ENCODE data around the gene LIN37.
"Not testable (repeated sequence)": the region's sequence is repeated elsewhere in the genome, so short reads cannot be mapped to it uniquely, and the experiment has no call there.

LIN37 gene

GRCh38 chr19:35754370-35755130 is 6.2 kb downstream of the LIN37 start:
- no peak for DNase-seq

GRCh38 chr19:35755131-35755549 is 6.8 kb downstream of the LIN37 start:
- DNase-seq, result no peak

GRCh38 chr19:35755550-35756376 is 7.4 kb downstream of the LIN37 start:
- DNase-seq, result peak; percentile 73

GRCh38 chr19:35756377-35757230 is 8.2 kb downstream of the LIN37 start, which contains the start of gene HSPB6:
TSS of gene HSPB6 (minus strand) at chr19:35757029. CDS start at chr19:35757008, 21 bp downstream.
- no peak for DNase-seq

GRCh38 chr19:35757231-35757748 is 8.9 kb downstream of the LIN37 start:
- no peak for DNase-seq

GRCh38 chr19:35757749-35758608 is 9.6 kb downstream of the LIN37 start, which contains the start of gene PROSER3:
TSS of gene PROSER3 (plus strand) at chr19:35758176. CDS start at chr19:35758216, 40 bp downstream.
- DNase-seq, result peak; percentile 100

GRCh38 chr19:35759697-35760096 is 11.3 kb downstream of the LIN37 start:
- no peak for DNase-seq

GRCh38 chr19:35760711-35761349 is 12.5 kb downstream of the LIN37 start:
- DNase-seq, result no peak

- DNase-seq, result no peak
Observed at GRCh38 chr19:35764432-35765315, 16.3 kb downstream of the LIN37 start.

- DNase-seq, result no peak
Observed at GRCh38 chr19:35766571-35767104, 18.3 kb downstream of the LIN37 start.

- no peak for DNase-seq
Observed at GRCh38 chr19:35767288-35768081, 19.1 kb downstream of the LIN37 start.

- DNase-seq, result no peak
Observed at GRCh38 chr19:35768082-35768421, 19.7 kb downstream of the LIN37 start.

GRCh38 chr19:35772362-35772761 is 24.0 kb downstream of the LIN37 start:
- not testable (repeated sequence) for DNase-seq

GRCh38 chr19:35773020-35773806 is 24.8 kb downstream of the LIN37 start:
- no peak for DNase-seq

- no peak for DNase-seq
Observed at GRCh38 chr19:35774274-35775045, 26.1 kb downstream of the LIN37 start.

GRCh38 chr19:35775046-35775297 is 26.6 kb downstream of the LIN37 start:
- no peak for DNase-seq

GRCh38 chr19:35775298-35776101 is 27.1 kb downstream of the LIN37 start, which contains the start of gene ARHGAP33:
TSS of gene ARHGAP33 (plus strand) at chr19:35775564. CDS start at chr19:35775659, 95 bp downstream.
- DNase-seq, result peak; percentile 99
